ENCODE data around the gene UBE2L3.
"Not testable (repeated sequence)": the region's sequence is repeated elsewhere in the genome, so short reads cannot be mapped to it uniquely, and the experiment has no call there.

Gene UBE2L3

GRCh38 chr22:21606775-21607174 lies 39.3 kb downstream of the UBE2L3 start:
- no peak overlapping the region for H3K4me3 ChIP-seq (ENCODE audit: low read depth, low read length)

GRCh38 chr22:21609556-21610157 lies 42.1 kb downstream of the UBE2L3 start:
- H3K4me3 ChIP-seq (ENCODE audit: low read depth, low read length), result not testable (repeated sequence)

More at GRCh38 chr22:21606775-21607174, 39.3 kb downstream of the UBE2L3 start:
- TF ChIP-seq CTCF (IDR thresholded peaks at IDR 0.05; ENCODE audit: low read depth, low read length), result no peak

DNA sequence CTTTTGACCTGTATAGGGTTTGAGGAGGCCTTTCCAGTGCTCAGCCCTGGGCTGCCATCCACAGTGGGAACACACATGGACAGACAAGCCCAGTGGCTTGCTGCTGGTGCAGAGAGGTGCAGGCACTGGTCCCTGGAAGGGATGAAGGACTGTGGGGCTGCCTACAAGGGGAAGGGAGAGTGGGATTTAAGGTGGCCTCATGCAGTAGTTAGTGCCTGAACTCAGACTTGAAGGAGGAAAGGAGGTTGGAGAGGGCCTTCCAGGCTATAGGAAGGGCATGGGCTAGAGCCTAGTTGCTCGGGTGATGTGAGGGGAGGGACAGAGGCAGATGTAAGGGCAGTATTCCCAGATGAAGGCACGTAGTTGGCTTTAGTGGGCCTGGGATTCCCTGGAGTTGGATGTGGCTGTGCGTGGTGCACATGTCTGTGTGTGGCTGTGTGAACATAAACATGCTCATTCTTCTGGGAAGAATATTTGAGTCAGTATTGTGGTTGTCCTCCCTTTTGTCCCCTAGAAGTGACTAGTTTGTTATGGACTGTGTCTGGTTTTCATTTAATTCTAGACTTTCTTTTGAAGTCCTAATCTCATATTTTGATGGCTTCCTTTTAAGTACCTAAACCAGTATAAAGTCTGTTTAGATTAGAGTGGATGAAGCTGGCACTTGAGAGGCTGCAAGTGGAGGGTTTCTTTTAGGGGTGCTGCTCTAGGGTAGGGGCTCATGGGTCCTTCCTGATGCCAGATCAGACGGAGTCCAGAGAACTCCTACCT lies 43.9 kb downstream of the UBE2L3 start:
- TF ChIP-seq CTCF (IDR thresholded peaks at IDR 0.05; ENCODE audit: low read depth, low read length), result no peak
- no peak overlapping the region for H3K4me3 ChIP-seq (ENCODE audit: low read depth, low read length)

GRCh38 chr22:21612858-21613257 lies 45.3 kb downstream of the UBE2L3 start:
- no peak for TF ChIP-seq CTCF (IDR thresholded peaks at IDR 0.05; ENCODE audit: low read depth, low read length)
- H3K4me3 ChIP-seq (ENCODE audit: low read depth, low read length), result no peak overlapping the region

GRCh38 chr22:21613553-21614233 lies 46.2 kb downstream of the UBE2L3 start:
- no peak overlapping the region for H3K4me3 ChIP-seq (ENCODE audit: low read depth, low read length)
- TF ChIP-seq CTCF (IDR thresholded peaks at IDR 0.05; ENCODE audit: low read depth, low read length), result no peak

DNA sequence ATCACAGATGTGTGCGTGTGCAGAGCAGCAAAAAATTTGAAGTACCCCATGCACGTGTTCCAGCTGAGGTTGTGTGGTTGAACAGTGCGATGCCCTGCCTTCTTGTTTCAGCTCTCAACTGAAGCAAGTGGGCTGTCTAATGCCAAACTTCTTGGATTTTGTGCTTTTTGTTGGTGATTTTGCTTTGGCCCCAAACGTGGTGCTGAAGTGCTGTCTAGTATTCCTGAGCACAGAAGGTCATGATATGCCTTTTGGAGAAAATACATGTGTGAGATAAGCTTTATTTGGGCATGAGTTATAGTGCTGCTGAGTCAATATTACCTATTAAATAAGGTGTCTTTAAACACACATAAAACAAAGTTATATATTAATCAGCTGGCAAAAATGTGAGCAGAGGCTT lies 48.2 kb downstream of the UBE2L3 start:
- H3K4me3 ChIP-seq (ENCODE audit: low read depth, low read length), result no peak overlapping the region
- TF ChIP-seq CTCF (IDR thresholded peaks at IDR 0.05; ENCODE audit: low read depth, low read length), result no peak

GRCh38 chr22:21617337-21617736 lies 49.8 kb downstream of the UBE2L3 start:
- H3K4me3 ChIP-seq (ENCODE audit: low read depth, low read length), result not testable (repeated sequence)

GRCh38 chr22:21621025-21621424 lies 53.5 kb downstream of the UBE2L3 start:
- H3K4me3 ChIP-seq (ENCODE audit: low read depth, low read length), result no peak overlapping the region
- TF ChIP-seq CTCF (IDR thresholded peaks at IDR 0.05; ENCODE audit: low read depth, low read length), result no peak

Measured in WI38 (cell line).